Subcutaneous abdominal adipose tissue (tissue), 5 donors: ENCODE data around the gene SF3A2.
A peak's percentile ranks its signal among the peaks of the same experiment; 100 is the strongest.

Experiments used
- H3K27ac ChIP-seq: one replicate; pipeline ENCODE4 v1.7.0; 2013; ENCODE audit warnings: low read depth, mild to moderate bottlenecking, inconsistent platforms, low read length, moderate library complexity
- H3K27me3 ChIP-seq, 5 donors: one replicate each; pipeline ENCODE4 v1.7.0; 2013; ENCODE audit warnings: low read length in 5 of 5, inconsistent platforms in 1 of 5; ENCODE audit not compliant: control insufficient read depth in 5 of 5, insufficient read depth in 4 of 5
- H3K36me3 ChIP-seq, 5 donors: one replicate each; pipeline ENCODE4 v1.7.0; 2013; ENCODE audit warnings: low read length in 5 of 5; ENCODE audit not compliant: control insufficient read depth in 5 of 5, insufficient read depth in 5 of 5
- H3K4me1 ChIP-seq, 5 donors: one replicate each; pipeline ENCODE4 v1.7.0; 2013; ENCODE audit warnings: low read length in 5 of 5, mild to moderate bottlenecking in 3 of 5, moderate library complexity in 1 of 5; ENCODE audit not compliant: control insufficient read depth in 5 of 5, insufficient read depth in 5 of 5
- H3K4me3 ChIP-seq, 5 donors: one replicate each; pipeline ENCODE4 v1.7.0; 2013; ENCODE audit warnings: low read length in 5 of 5, low read depth in 1 of 5
- H3K9ac ChIP-seq, 5 donors: one replicate each; pipeline ENCODE4 v1.7.0; 2013; ENCODE audit warnings: low read length in 5 of 5, mild to moderate bottlenecking in 4 of 5, moderate library complexity in 3 of 5
- H3K9me3 ChIP-seq, 5 donors: one replicate each; pipeline ENCODE4 v1.7.0; 2013; ENCODE audit warnings: low read length in 5 of 5; ENCODE audit not compliant: control insufficient read depth in 5 of 5
- donor health status: healthy.
- donor health status: healthy.
- donor health status: healthy.
- donor health status: healthy.
- donor health status: healthy.

Gene SF3A2

GRCh38 chr19:2202366-2202765 is 34.3 kb upstream of the SF3A2 start:
- no peak overlapping the region for H3K9ac ChIP-seq
- H3K9me3 ChIP-seq: no peaks in the 10 kb centered on the region
- no peaks in the 10 kb centered on the region for H3K27me3 ChIP-seq
- no peak overlapping the region for H3K27ac ChIP-seq
- H3K36me3 ChIP-seq: peaks cover 0 to 85% (median 52%) of the 10 kb centered on the region in 5 donors
- no peak overlapping the region for H3K4me3 ChIP-seq
- no peaks in the 10 kb centered on the region for H3K4me1 ChIP-seq

DNA sequence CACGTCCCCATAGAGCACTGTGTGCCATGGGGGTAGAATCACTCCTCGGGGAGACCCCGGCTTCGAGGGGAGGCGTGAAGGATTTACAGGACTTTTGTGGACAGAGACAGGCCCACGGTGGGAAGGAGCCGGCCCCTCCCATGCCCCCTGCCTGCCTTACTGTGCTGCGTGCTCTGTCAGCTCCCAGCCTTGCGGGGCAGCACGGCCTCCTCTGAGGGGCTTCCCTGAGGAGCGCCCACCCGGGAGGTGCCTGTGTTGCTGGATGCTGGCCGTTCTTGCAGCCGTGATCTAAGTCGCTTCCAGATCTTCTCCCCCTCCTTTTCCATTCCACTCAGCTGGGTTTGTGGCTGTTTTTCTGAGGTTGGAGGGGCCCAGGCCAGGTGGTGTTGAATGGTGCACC is 29.6 kb upstream of the SF3A2 start:
- Histone ChIP-seq H3K4me1 (peaks cover 0 to 16% (median 13%) of the 10 kb centered on the region in 5 donors), H3K9me3 (no peaks in the 10 kb centered on the region), H3K36me3 (peaks cover 0 to 84% (median 59%) of the 10 kb centered on the region in 5 donors), H3K4me3 (no peak overlapping the region), H3K27me3 (no peaks in the 10 kb centered on the region), H3K9ac (no peak overlapping the region), H3K27ac (no peak overlapping the region)

DNA sequence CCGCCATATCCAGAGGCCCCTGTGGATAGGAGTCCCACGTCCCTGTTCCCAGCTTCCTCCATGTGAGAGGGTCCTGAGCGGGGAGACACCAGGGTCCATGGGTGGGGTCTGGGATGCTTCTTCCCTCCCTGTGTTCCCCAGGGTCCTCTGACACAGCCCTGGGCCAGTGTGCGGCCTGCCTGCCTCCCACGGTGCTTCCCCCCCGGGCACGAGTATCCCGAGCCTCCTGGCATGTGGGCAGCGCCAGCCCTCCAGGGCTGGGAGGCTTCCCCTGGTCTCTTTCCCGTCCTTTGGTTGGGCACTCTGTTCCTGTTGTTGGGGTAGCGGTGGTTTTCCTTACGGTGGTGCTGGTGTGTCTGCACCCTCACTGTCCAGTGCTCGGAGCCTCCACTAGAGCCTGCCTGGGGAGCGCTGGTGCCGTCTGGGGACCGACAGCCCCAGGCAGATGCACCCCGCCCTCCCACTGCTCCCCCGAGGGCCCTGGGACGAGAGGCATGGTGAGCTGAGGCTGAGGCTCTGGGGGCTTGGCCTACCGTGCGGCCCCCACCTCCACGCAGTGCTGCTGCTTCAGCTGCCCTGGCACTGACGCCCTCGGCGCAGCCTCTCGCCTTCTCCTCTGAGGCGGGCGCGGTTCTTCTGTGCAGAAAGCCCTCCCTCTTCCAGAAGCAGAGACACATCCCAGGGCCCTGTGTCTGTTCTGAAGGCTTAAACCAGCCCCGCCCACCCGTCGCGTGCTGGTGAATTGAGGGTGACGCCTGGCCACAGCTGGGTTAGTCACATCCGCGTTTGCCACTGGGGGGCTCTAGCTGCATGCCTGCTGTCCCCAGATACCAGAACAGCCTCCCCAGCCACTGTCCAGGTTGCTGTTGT is 28.4 kb upstream of the SF3A2 start:
- Histone ChIP-seq H3K9ac (no peak overlapping the region), H3K4me3 (peak overlapping the region in 1 of 5 donors; percentile 10), H3K36me3 (peaks cover 0 to 85% (median 63%) of the 10 kb centered on the region in 5 donors), H3K27ac (peak overlapping the region; percentile 17), H3K4me1 (peaks cover 0 to 16% (median 13%) of the 10 kb centered on the region in 5 donors), H3K27me3 (no peaks in the 10 kb centered on the region), H3K9me3 (no peaks in the 10 kb centered on the region)

- Histone ChIP-seq H3K9ac (no peak overlapping the region), H3K36me3 (peaks cover 0 to 85% (median 63%) of the 10 kb centered on the region in 5 donors), H3K4me1 (peaks cover 0 to 16% (median 13%) of the 10 kb centered on the region in 5 donors), H3K27ac (peak overlapping the region; percentile 17), H3K4me3 (no peak overlapping the region), H3K27me3 (no peaks in the 10 kb centered on the region), H3K9me3 (no peaks in the 10 kb centered on the region)
Measured at GRCh38 chr19:2208975-2209374, 27.6 kb upstream of the SF3A2 start.

GRCh38 chr19:2209408-2209807 is 27.2 kb upstream of the SF3A2 start:
- H3K27me3 ChIP-seq: no peaks in the 10 kb centered on the region
- H3K4me3 ChIP-seq: no peak overlapping the region
- peaks cover 0 to 85% (median 63%) of the 10 kb centered on the region in 5 donors for H3K36me3 ChIP-seq
- H3K9me3 ChIP-seq: no peaks in the 10 kb centered on the region
- H3K9ac ChIP-seq: no peak overlapping the region
- peaks cover 0 to 16% (median 13%) of the 10 kb centered on the region in 5 donors for H3K4me1 ChIP-seq
- H3K27ac ChIP-seq: no peak overlapping the region

DNA sequence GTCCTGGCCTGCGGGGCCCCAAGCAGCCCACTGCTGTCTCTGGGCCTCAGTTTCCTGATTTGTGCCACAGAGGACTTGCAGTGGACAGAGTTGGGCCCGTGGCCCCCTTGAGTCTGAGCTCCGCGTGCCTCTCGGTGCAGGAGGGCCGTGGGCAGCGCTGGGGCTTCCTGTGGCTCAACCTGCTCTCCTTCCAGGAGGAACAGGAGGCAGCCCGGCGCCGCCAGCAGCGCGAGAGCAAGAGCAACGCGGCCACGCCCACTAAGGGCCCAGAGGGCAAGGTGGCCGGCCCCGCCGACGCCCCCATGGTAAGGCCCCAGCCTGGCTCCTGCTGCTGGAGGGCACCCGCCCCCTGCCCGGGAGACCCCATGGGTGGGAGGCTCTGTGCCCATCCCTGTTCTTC is 26.4 kb upstream of the SF3A2 start:
- H3K9ac ChIP-seq: no peak overlapping the region
- H3K36me3 ChIP-seq: peaks cover 0 to 88% (median 69%) of the 10 kb centered on the region in 5 donors
- H3K27me3 ChIP-seq: no peaks in the 10 kb centered on the region
- no peak overlapping the region for H3K4me3 ChIP-seq
- H3K9me3 ChIP-seq: no peaks in the 10 kb centered on the region
- no peak overlapping the region for H3K27ac ChIP-seq
- H3K4me1 ChIP-seq: peaks cover 0 to 16% (median 13%) of the 10 kb centered on the region in 5 donors

GRCh38 chr19:2210987-2211740 is 25.5 kb upstream of the SF3A2 start:
- Histone ChIP-seq H3K36me3 (peaks cover 0 to 91% (median 78%) of the 10 kb centered on the region in 5 donors), H3K9me3 (no peaks in the 10 kb centered on the region), H3K27ac (no peak overlapping the region), H3K4me1 (peaks cover 0 to 16% (median 13%) of the 10 kb centered on the region in 5 donors), H3K4me3 (no peak overlapping the region), H3K27me3 (no peaks in the 10 kb centered on the region), H3K9ac (no peak overlapping the region)

- Histone ChIP-seq H3K27ac (no peak overlapping the region), H3K36me3 (peaks cover 0 to 91% (median 84%) of the 10 kb centered on the region in 5 donors), H3K4me1 (peaks cover 0 to 14% (median 11%) of the 10 kb centered on the region in 5 donors), H3K9me3 (no peaks in the 10 kb centered on the region), H3K4me3 (no peak overlapping the region), H3K27me3 (no peaks in the 10 kb centered on the region), H3K9ac (no peak overlapping the region)
Measured at GRCh38 chr19:2212861-2213711, 23.5 kb upstream of the SF3A2 start.

- Histone ChIP-seq H3K36me3 (peaks cover 0 to 90% (median 85%) of the 10 kb centered on the region in 5 donors), H3K9ac (no peak overlapping the region), H3K4me3 (no peak overlapping the region), H3K9me3 (no peaks in the 10 kb centered on the region), H3K27me3 (no peaks in the 10 kb centered on the region), H3K27ac (no peak overlapping the region), H3K4me1 (peaks cover 0 to 6% (median 4%) of the 10 kb centered on the region in 5 donors)
Measured at GRCh38 chr19:2213799-2214198, 22.8 kb upstream of the SF3A2 start.
